Measurements from ENCODE around the gene RBBP8NL.
A peak's percentile ranks its signal among the peaks of the same experiment; 100 is the strongest.
"Not testable (repeated sequence)": the region's sequence is repeated elsewhere in the genome, so short reads cannot be mapped to it uniquely, and the experiment has no call there.

The RBBP8NL gene

DNA sequence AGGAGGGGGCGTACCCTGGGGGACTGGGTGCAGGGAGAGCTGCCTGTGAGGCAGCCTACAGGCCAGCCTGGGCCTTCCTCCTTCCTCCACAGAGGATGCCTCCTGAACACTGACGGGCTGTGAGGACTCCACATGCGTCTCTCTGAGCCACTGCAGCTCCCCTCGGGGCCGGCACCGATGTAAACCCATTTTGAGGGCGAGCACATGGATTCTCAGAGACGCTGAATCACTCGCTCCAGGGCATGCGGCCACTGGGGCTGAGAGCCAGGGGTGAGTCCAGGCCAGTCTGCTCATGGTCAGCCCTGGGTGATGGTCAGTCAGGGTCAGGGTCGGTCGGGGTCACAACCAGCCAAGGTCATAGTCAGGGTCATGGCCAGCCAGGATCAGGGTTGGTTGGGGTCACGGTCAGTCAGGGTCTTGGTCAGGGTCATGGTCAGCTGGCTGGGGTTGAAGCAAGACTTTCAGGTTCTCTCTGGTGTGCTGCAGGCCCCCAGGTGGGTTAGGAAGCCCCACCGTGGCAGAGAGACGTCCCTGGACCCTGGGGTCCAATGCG is 14.7 kb upstream of the RBBP8NL start:
- no peak for DNase-seq

GRCh38 chr20:62439218-62439617 is 11.9 kb upstream of the RBBP8NL start:
- DNase-seq = no peak

GRCh38 chr20:62437927-62438326 is 10.6 kb upstream of the RBBP8NL start:
- peak; percentile 32 for DNase-seq

DNA sequence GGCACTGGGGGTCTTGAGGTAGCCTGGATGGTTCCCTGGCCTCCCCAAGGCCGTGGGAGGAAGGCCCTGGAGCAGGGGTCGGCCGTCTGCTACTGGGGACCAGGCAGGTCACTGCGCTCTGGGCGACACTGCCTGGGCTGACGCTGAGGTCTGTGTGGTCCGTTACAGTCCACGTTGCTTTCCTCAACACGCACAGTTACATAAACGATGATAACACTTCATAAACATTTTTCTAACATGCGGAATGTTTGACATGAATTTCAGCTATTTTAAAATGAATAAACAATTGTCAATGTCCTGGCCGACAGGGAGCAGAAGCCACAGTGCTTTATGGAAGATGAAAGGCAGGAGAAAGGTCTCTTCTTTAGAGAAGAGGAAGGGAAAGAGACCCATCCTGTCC is 10.2 kb upstream of the RBBP8NL start:
- no peak for DNase-seq

DNA sequence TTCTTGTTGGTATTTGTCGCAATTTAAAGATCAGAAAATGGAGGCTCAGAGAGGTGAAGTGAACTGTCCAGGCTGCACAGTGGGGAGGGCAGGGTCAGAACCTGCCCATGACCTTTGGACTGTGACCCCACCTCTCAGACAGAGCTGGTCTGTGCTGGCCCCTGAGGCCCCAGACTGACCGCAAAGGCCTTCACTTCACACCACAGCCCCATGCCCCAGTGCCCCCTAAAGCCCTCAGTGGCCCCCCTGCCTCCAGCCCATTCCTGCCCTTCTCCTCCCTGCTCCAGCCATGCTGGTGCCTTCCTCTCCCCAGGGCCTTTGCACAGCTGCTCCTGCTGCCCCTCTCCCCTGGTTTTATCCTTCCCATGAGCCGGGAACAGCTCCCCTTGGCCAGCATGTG is 9.4 kb upstream of the RBBP8NL start:
- DNase-seq = no peak

DNA sequence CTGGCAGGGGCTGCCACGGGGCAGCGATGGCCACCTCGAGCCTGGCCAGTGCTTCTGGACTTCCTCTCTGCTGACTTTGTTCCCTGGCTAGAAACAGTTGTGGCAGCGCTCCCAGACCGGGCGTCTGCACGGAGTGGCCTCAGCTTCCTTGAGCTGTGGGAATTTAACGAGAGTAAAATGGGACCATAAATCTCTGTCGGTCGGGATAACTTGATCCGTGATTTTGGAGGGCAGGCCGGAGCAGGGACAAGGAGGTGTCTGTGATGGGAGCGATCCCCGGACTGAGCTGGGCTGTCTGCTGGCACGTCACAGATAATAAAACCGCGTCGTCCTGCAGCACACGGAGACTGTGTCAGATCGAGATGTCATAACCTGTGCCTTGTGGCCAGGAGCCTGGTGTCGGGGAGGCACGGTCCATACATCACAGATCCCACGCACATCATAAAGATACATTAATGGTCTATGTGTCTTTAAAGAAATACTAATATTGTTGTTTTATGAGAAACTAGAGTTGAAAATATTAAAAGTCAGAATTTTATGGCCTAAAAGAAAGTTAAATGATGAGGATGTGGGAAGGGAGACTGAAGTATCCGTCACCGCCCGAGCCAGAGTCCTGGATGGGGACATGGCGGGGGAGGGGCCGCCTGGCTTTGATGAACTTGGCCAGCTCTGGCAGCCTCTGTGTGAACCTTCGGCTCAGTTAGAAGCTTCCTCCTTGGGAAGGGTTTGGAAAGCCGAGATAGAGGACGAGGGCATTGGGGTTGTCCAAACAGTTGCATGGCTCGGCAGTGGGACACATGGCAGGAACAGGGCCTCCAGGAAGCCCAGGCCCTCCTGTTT is 6.5 kb upstream of the RBBP8NL start:
- DNase-seq = no peak

- DNase-seq = no peak
These were observed 3.6 kb upstream of the RBBP8NL start for GRCh38 chr20:62430866-62431447.

- no peak for DNase-seq
These were observed 3.0 kb upstream of the RBBP8NL start for GRCh38 chr20:62430311-62430853.

- no peak for DNase-seq
These were observed 2.3 kb upstream of the RBBP8NL start for GRCh38 chr20:62429455-62430310.

GRCh38 chr20:62428396-62429295 is 1.3 kb upstream of the RBBP8NL start:
- DNase-seq = no peak

- DNase-seq = no peak
These were observed 648 bp upstream of the RBBP8NL start for GRCh38 chr20:62428002-62428372.

GRCh38 chr20:62426699-62427131 is 624 bp downstream of the RBBP8NL start:
- peak; percentile 40 for DNase-seq

GRCh38 chr20:62426059-62426348 is 1.3 kb downstream of the RBBP8NL start:
- DNase-seq = not testable (repeated sequence)

- DNase-seq = no peak
These were observed 1.9 kb downstream of the RBBP8NL start for GRCh38 chr20:62425281-62426058.

- DNase-seq = no peak
These were observed 2.9 kb downstream of the RBBP8NL start for GRCh38 chr20:62424249-62425107.

DNA sequence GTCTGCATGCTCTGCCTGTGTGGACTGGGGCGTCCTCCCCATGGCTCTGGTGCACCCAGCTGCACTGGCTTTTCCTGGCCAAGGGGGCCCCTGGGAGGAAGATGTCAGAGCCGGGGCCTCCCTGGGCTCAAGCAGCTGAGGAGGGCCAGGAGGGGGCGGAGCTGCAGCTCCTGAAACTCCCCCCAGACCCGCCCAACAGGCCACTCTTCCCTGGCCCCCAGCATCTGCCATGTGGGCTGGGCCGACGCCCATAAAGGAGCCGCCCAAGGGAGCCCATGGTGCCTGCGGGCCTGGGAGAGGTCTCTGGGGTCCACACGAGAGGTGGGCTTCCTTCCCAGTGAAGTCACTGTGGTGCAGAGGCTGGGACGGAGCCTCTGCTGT is 4.0 kb downstream of the RBBP8NL start:
- DNase-seq = no peak

DNA sequence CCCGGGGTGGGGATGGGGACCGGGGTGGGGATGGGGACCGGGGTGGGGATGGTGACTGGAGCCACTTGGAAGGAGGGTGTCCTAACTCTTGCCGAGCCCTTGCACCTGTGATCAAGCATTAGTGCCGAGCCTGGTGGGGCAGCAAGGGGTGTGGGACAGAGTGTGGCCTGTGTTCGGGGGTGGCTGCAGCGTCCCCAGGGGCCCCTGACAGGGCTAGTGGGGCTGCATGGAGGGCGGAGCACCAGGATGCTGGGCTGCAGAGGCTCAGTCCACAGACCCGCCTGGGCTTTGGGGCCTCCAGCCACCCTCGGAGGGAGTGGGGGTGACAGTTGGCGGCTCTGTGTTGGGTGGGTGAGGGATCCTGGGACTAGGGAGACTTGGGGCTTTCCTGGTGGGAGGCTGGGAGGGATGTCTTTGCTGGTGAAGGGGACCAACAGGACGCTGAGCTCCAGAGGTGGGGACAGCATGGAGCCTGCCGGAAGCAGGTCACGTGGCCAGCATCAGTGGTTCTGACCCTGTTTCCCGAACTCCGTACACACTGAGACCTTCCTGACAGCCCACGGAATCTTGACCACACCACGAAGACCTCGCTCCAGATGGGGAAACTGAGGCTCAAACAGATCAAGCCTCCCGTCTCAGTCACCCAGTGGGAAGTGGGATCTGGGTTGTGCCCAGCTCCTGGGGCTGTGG is 4.6 kb downstream of the RBBP8NL start:
- DNase-seq = no peak

- DNase-seq = no peak
These were observed 5.7 kb downstream of the RBBP8NL start for GRCh38 chr20:62421716-62421990.

DNA sequence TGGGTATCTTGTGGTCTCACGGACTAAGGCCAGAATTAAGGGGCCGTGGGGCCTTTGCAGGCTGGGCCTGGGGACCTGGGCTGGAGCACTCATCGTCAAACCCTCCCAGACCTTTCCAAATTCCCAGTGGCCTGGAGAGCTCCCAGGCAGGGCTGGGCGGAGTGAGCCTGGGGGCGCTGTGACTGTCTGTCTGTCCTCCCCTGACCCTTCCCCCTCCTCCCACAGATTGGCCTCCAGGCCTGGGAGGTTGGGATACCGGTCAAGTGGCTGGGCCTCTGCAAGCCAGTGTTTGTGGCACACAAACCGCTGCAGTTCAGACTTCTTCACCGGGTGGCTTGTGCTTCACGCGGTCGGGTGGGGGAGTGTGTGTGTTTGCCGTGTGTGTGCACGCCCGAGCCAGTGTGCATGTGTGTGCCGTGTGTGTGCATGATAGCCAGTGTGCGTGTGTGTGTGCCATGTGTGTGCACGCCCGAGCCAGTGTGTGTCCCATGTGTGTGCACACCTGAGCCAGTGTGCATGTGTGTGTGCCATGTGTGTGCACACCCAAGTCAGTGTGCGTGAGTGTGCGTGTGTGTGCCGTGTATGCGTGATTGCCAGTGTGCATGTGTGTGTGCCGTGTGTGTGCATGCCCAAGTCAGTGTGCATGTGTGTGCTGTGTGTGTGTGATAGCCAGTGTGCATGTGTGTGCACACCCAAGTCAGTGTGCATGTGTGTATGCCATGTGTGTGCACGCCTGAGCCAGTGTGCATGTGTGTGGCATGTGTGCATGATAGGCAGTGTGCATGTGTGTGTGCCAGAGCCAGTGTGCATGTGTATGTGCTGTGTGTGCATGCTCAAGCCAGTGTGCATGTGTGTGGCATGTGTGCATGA is 6.3 kb downstream of the RBBP8NL start:
- no peak for DNase-seq
